ENCODE measurements around the gene SEC22A. TPM values are rescaled to one million over a fixed set of nuclear protein-coding genes. Genes with fewer than 3 reads are reported as not detected.

Gene SEC22A
- total RNA-seq, 2 experiments from 2014 or later: 13.8 to 15.8 TPM

GRCh38 chr3:123287051-123287961, 85.6 kb downstream of the SEC22A start:
- Mint-ChIP-seq H3K27ac (no peak overlapping the region), H3K4me1 (no peaks in the 10 kb centered on the region), H3K27me3 (no peaks in the 10 kb centered on the region), H3K9me3 (no peaks in the 10 kb centered on the region), H3K4me3 (no peak overlapping the region), H3K36me3 (ENCODE audit: low read depth) (no peaks in the 10 kb centered on the region)
- DNase-seq: no peak
- CTCF ChIA-PET: no interaction called here
- POLR2A ChIA-PET: no interaction called here

GRCh38 chr3:123287962-123288302, 86.2 kb downstream of the SEC22A start:
- CTCF ChIA-PET: no interaction called here
- H3K27ac Mint-ChIP-seq: no peak overlapping the region
- no peaks in the 10 kb centered on the region for H3K4me1 Mint-ChIP-seq
- no peaks in the 10 kb centered on the region for H3K36me3 Mint-ChIP-seq (ENCODE audit: low read depth)
- no peaks in the 10 kb centered on the region for H3K9me3 Mint-ChIP-seq
- no peak for DNase-seq
- H3K4me3 Mint-ChIP-seq: no peak overlapping the region
- POLR2A ChIA-PET: no interaction called here
- no peaks in the 10 kb centered on the region for H3K27me3 Mint-ChIP-seq

GRCh38 chr3:123289391-123290106, 87.8 kb downstream of the SEC22A start:
- Mint-ChIP-seq H3K4me3 (no peak overlapping the region), H3K27ac (no peak overlapping the region), H3K36me3 (ENCODE audit: low read depth) (no peaks in the 10 kb centered on the region), H3K4me1 (no peaks in the 10 kb centered on the region), H3K27me3 (no peaks in the 10 kb centered on the region), H3K9me3 (no peaks in the 10 kb centered on the region)
- no peak for DNase-seq
- ChIA-PET CTCF (no interaction called here), POLR2A (no interaction called here)

GRCh38 chr3:123290107-123290930, 88.6 kb downstream of the SEC22A start:
- POLR2A ChIA-PET: no interaction called here
- Mint-ChIP-seq H3K27ac (no peak overlapping the region), H3K27me3 (no peaks in the 10 kb centered on the region), H3K4me3 (no peak overlapping the region), H3K4me1 (no peaks in the 10 kb centered on the region), H3K36me3 (ENCODE audit: low read depth) (no peaks in the 10 kb centered on the region), H3K9me3 (no peaks in the 10 kb centered on the region)
- CTCF ChIA-PET: interaction anchor here (1.6 kb wide), 1 partner anchor 13 kb away, joined by 3 read pairs; no protein-coding TSS in a partner anchor
- no peak for DNase-seq

- Mint-ChIP-seq H3K4me3 (no peak overlapping the region), H3K9me3 (no peaks in the 10 kb centered on the region), H3K27ac (no peak overlapping the region), H3K4me1 (no peaks in the 10 kb centered on the region), H3K27me3 (no peaks in the 10 kb centered on the region), H3K36me3 (ENCODE audit: low read depth) (no peaks in the 10 kb centered on the region)
- DNase-seq: no peak
- POLR2A ChIA-PET: no interaction called here
- CTCF ChIA-PET: interaction anchor here (1.6 kb wide), 1 partner anchor 14 kb away, joined by 3 read pairs; no protein-coding TSS in a partner anchor
Observed at GRCh38 chr3:123290962-123291361, 89.2 kb downstream of the SEC22A start.

GRCh38 chr3:123291404-123291803, 89.7 kb downstream of the SEC22A start:
- no peak for DNase-seq
- Mint-ChIP-seq H3K4me1 (no peaks in the 10 kb centered on the region), H3K9me3 (no peaks in the 10 kb centered on the region), H3K27me3 (no peaks in the 10 kb centered on the region), H3K4me3 (no peak overlapping the region), H3K36me3 (ENCODE audit: low read depth) (no peaks in the 10 kb centered on the region), H3K27ac (no peak overlapping the region)
- CTCF ChIA-PET: interaction anchor here (1.6 kb wide), 1 partner anchor 14 kb away, joined by 3 read pairs; no protein-coding TSS in a partner anchor
- POLR2A ChIA-PET: no interaction called here

GRCh38 chr3:123292321-123293310, 90.9 kb downstream of the SEC22A start:
- ChIA-PET POLR2A (no interaction called here), CTCF (interaction anchor here (0.7 kb wide), 1 partner anchor 12 kb away, joined by 3 read pairs; no protein-coding TSS in a partner anchor)
- no peaks in the 10 kb centered on the region for H3K36me3 Mint-ChIP-seq (ENCODE audit: low read depth)
- DNase-seq: no peak
- H3K4me3 Mint-ChIP-seq: no peak overlapping the region
- H3K27me3 Mint-ChIP-seq: no peaks in the 10 kb centered on the region
- no peaks in the 10 kb centered on the region for H3K4me1 Mint-ChIP-seq
- no peaks in the 10 kb centered on the region for H3K9me3 Mint-ChIP-seq
- no peak overlapping the region for H3K27ac Mint-ChIP-seq

- Mint-ChIP-seq H3K27ac (no peak overlapping the region), H3K36me3 (ENCODE audit: low read depth) (no peaks in the 10 kb centered on the region), H3K9me3 (no peaks in the 10 kb centered on the region), H3K4me1 (no peaks in the 10 kb centered on the region), H3K27me3 (no peaks in the 10 kb centered on the region), H3K4me3 (no peak overlapping the region)
- DNase-seq: no peak
- ChIA-PET POLR2A (no interaction called here), CTCF (no interaction called here)
Observed at GRCh38 chr3:123294296-123294938, 92.7 kb downstream of the SEC22A start.

- CTCF ChIA-PET: no interaction called here
- Mint-ChIP-seq H3K9me3 (no peaks in the 10 kb centered on the region), H3K4me1 (no peaks in the 10 kb centered on the region), H3K27ac (no peak overlapping the region), H3K4me3 (no peak overlapping the region), H3K36me3 (ENCODE audit: low read depth) (no peaks in the 10 kb centered on the region), H3K27me3 (no peaks in the 10 kb centered on the region)
- POLR2A ChIA-PET: no interaction called here
- DNase-seq: no peak
Observed at GRCh38 chr3:123295171-123295900, 93.6 kb downstream of the SEC22A start.

- no peak overlapping the region for H3K4me3 Mint-ChIP-seq
- no peaks in the 10 kb centered on the region for H3K9me3 Mint-ChIP-seq
- no peak for DNase-seq
- POLR2A ChIA-PET: no interaction called here
- no peak overlapping the region for H3K27ac Mint-ChIP-seq
- CTCF ChIA-PET: no interaction called here
- no peaks in the 10 kb centered on the region for H3K4me1 Mint-ChIP-seq
- H3K36me3 Mint-ChIP-seq (ENCODE audit: low read depth): no peaks in the 10 kb centered on the region
- H3K27me3 Mint-ChIP-seq: no peaks in the 10 kb centered on the region
Observed at GRCh38 chr3:123295901-123296250, 94.1 kb downstream of the SEC22A start.

GRCh38 chr3:123296261-123296660, 94.5 kb downstream of the SEC22A start:
- no peaks in the 10 kb centered on the region for H3K4me1 Mint-ChIP-seq
- H3K4me3 Mint-ChIP-seq: no peak overlapping the region
- H3K27ac Mint-ChIP-seq: no peak overlapping the region
- DNase-seq: no peak
- H3K36me3 Mint-ChIP-seq (ENCODE audit: low read depth): no peaks in the 10 kb centered on the region
- CTCF ChIA-PET: no interaction called here
- no peaks in the 10 kb centered on the region for H3K9me3 Mint-ChIP-seq
- H3K27me3 Mint-ChIP-seq: no peaks in the 10 kb centered on the region
- POLR2A ChIA-PET: no interaction called here
